ENCODE measurements around the gene ASCC3.

The ASCC3 gene

DNA sequence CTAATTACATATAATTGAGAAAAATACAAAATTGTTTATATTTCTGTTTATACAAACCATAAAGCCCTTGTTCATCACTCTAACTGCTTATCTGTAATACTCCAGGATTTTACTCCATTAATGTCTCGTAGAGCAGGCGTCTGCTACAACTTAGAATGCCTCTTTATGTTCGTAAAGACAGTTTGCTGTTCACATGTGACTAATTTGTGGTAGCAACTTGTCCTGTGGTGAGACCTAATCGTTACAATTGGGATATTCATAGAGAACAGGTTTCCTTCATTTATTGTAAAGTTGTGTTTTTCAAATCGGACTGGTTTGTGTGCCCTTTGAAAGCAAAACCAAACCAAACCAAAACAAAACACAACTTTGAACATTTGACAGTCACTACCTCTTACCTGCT, 149.7 kb downstream of the ASCC3 start:
- TF ChIP-seq HDGF (IDR thresholded peaks at IDR 0.05; ENCODE audit: borderline replicate concordance) = no peak
- no peak for TF ChIP-seq TARDBP (IDR thresholded peaks at IDR 0.05)
- no peak for TF ChIP-seq ZNF384 (IDR thresholded peaks at IDR 0.05)
- no peak for TF ChIP-seq LEF1 (IDR thresholded peaks at IDR 0.05; ENCODE audit: borderline replicate concordance)
- TF ChIP-seq FOXA1 (IDR thresholded peaks at IDR 0.05) = no peak
- no peak for TF ChIP-seq FOXM1 (IDR thresholded peaks at IDR 0.05; ENCODE audit: borderline replicate concordance)
- DNase-seq (ENCODE audit: extremely low spot score) = no peak
- CTCF ChIA-PET = interaction anchor here (0.7 to 2.3 kb wide), 2 partner anchors 11 to 711 kb away, joined by 3 to 8 read pairs; no protein-coding TSS in a partner anchor
- POLR2A ChIA-PET = no interaction called here

DNA sequence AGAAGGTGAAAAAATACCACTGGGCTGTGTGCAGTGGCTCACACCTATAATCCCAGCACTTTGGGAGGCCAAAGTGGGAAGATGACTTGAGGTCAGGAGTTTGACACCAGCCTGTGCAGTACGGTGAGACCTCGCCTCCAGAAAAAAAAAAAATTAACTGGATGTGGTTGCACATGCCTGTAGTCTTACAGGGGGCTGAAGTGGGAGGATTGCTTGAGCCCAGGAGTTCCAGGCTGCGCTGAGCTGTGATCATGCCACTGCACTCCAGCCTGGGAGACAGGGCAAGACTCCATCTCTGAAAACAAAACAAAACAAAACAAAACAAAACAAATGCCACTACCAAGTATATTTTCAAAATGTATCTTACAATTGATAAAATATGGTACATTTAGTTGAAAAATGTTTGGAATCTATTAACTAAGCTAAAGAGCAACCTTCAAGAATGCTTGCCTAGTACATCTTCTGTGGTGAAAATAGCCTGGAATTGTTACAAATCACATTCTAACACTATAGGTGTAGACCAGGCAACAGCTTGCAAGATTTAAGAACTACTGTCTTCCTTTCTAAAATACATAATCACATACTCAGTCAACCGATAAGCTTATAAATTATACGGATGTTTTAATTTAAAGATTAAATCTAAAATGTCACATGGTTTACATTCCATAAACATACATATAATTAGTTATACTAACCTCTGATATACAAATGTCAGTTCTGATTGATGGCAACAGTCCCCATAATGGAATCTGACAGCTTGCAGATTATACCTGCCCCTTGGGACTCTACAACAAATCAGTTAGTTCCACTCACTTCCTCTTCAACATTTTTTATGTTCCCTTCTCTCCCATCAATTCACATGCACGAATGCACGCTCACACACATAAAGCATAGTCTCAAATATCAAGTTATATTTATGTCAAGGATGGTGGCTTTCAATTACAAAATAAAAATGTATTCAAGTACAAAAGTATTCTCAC, 150.8 kb downstream of the ASCC3 start:
- CTCF ChIA-PET = interaction anchor here (2.3 kb wide), 1 partner anchor 10 kb away, joined by 8 read pairs; no protein-coding TSS in a partner anchor
- POLR2A ChIA-PET = interaction anchor here (1.1 kb wide), 1 partner anchor 151 kb away, joined by 3 read pairs; the partner anchor contains the start of gene ASCC3
- no peak for TF ChIP-seq ZNF384 (IDR thresholded peaks at IDR 0.05)
- TF ChIP-seq, protein P1, sequence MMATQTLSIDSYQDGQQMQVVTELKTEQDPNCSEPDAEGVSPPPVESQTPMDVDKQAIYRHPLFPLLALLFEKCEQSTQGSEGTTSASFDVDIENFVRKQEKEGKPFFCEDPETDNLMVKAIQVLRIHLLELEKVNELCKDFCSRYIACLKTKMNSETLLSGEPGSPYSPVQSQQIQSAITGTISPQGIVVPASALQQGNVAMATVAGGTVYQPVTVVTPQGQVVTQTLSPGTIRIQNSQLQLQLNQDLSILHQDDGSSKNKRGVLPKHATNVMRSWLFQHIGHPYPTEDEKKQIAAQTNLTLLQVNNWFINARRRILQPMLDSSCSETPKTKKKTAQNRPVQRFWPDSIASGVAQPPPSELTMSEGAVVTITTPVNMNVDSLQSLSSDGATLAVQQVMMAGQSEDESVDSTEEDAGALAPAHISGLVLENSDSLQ (IDR thresholded peaks at IDR 0.05) = peak; percentile 78
- DNase-seq (ENCODE audit: extremely low spot score) = peak; percentile 5

DNA sequence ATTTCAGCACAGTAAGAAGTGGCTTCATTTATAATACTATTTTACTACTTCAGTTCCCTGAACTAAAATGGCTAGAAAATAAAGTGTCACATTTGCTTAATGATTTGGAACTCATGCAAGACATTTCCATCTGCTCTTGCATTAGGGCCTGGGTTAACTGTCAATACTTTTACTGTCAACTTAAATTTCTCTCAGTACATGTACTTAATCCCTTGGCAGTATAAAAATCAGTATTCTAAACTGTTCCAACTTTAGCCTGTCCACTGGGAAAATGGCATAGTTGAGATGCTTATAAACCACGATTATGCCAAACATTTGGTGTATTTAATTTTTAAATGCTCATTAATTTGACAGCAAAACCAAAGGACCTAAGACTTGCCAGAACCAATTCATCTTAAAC, 154.5 kb downstream of the ASCC3 start:
- ChIA-PET CTCF (no interaction called here), POLR2A (no interaction called here)
- no peak for DNase-seq (ENCODE audit: extremely low spot score)
- TF ChIP-seq FOXA1 (IDR thresholded peaks at IDR 0.05) (no peak), CTBP1 (IDR thresholded peaks at IDR 0.05; ENCODE audit: borderline replicate concordance) (no peak), HDGF (IDR thresholded peaks at IDR 0.05; ENCODE audit: borderline replicate concordance) (no peak), FOXM1 (IDR thresholded peaks at IDR 0.05; ENCODE audit: borderline replicate concordance) (no peak), TARDBP (IDR thresholded peaks at IDR 0.05) (no peak), BHLHE40 (IDR thresholded peaks at IDR 0.05; ENCODE audit: borderline replicate concordance) (no peak), L3MBTL2 (conservative IDR thresholded peaks at IDR 0.05) (no peak), ZNF384 (IDR thresholded peaks at IDR 0.05) (no peak), ARNT (IDR thresholded peaks at IDR 0.05) (no peak), LEF1 (IDR thresholded peaks at IDR 0.05; ENCODE audit: borderline replicate concordance) (no peak), SUZ12 (IDR thresholded peaks at IDR 0.05) (no peak), SP1 (IDR thresholded peaks at IDR 0.05) (no peak), FOXK2 (IDR thresholded peaks at IDR 0.05) (no peak), ELF4 (IDR thresholded peaks at IDR 0.05) (no peak), NFRKB (IDR thresholded peaks at IDR 0.05) (no peak)
- TF ChIP-seq, protein P1 (IDR thresholded peaks at IDR 0.05) = no peak

DNA sequence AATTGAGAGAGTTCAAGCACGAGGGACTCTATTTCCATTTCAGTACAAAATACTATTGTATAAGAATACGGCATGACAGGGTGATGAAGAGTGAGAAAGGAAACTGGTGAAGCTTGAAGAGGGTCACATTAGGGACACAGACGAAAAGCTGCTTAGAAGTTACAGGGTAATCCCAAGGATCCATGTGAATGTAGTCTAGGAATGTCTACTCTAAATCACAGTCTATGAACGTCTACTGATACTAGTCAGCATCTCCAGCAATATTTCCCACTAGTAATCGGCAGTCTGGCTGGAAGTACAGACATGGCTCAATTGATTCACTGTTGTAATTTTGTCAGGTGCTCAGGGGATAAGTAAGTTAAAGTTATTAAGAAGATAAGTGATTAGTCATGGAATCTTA, 156.4 kb downstream of the ASCC3 start:
- TF ChIP-seq SP1 (IDR thresholded peaks at IDR 0.05) = no peak
- TF ChIP-seq SUZ12 (IDR thresholded peaks at IDR 0.05) = no peak
- TF ChIP-seq HDGF (IDR thresholded peaks at IDR 0.05; ENCODE audit: borderline replicate concordance) = no peak
- no peak for TF ChIP-seq CTBP1 (IDR thresholded peaks at IDR 0.05; ENCODE audit: borderline replicate concordance)
- TF ChIP-seq L3MBTL2 (conservative IDR thresholded peaks at IDR 0.05) = no peak
- no peak for TF ChIP-seq TARDBP (IDR thresholded peaks at IDR 0.05)
- TF ChIP-seq LEF1 (IDR thresholded peaks at IDR 0.05; ENCODE audit: borderline replicate concordance) = no peak
- TF ChIP-seq NFRKB (IDR thresholded peaks at IDR 0.05) = no peak
- no peak for TF ChIP-seq ELF4 (IDR thresholded peaks at IDR 0.05)
- no peak for TF ChIP-seq ARNT (IDR thresholded peaks at IDR 0.05)
- TF ChIP-seq BHLHE40 (IDR thresholded peaks at IDR 0.05; ENCODE audit: borderline replicate concordance) = no peak
- no peak for TF ChIP-seq FOXA1 (IDR thresholded peaks at IDR 0.05)
- TF ChIP-seq ZNF384 (IDR thresholded peaks at IDR 0.05) = no peak
- TF ChIP-seq FOXM1 (IDR thresholded peaks at IDR 0.05; ENCODE audit: borderline replicate concordance) = no peak
- no peak for TF ChIP-seq FOXK2 (IDR thresholded peaks at IDR 0.05)
- no peak for DNase-seq (ENCODE audit: extremely low spot score)
- CTCF ChIA-PET = no interaction called here
- POLR2A ChIA-PET = no interaction called here

DNA sequence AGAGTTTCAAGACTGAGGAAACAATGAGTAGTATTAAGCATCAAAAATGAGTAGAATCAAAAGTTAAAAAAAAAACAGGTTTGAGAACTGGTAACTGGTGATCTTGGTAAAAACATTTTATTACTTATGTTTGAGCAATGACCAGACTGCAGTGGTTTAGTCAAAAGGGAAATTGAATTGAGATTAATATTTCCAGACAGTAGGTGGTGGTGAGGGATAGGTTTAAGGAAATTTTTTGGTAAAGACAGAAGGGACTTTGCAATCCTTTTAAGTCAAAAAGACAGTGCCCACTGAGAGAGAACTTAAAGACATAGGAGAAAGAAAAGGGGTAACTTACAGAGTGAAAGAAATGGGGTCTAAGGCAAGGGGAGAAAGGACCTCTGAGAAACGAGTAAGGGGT, 156.9 kb downstream of the ASCC3 start:
- DNase-seq (ENCODE audit: extremely low spot score) = no peak
- no peak for TF ChIP-seq L3MBTL2 (conservative IDR thresholded peaks at IDR 0.05)
- ChIA-PET CTCF (no interaction called here), POLR2A (no interaction called here)

DNA sequence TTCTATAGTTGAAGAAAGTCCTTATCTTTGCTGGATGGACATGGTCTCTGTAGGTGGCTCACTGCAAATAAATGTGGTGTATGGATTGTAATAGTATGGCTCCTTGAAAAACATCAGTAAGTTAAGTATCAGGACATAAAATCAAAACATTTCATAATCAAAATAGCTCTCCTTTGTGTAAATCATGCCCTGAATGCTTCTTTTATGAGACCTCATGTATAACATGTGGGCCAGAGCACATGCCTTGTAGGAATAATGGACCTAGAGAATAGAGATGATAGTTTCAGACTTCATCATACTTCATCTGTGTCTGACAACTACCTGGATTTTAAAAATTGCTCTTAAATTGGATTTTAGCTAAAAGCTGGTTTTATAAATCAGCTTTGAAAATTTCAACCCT, 159.9 kb downstream of the ASCC3 start:
- CTCF ChIA-PET = no interaction called here
- TF ChIP-seq HDGF (IDR thresholded peaks at IDR 0.05; ENCODE audit: borderline replicate concordance) = no peak
- no peak for TF ChIP-seq L3MBTL2 (conservative IDR thresholded peaks at IDR 0.05)
- TF ChIP-seq ZNF384 (IDR thresholded peaks at IDR 0.05) = no peak
- no peak for TF ChIP-seq NFRKB (IDR thresholded peaks at IDR 0.05)
- no peak for TF ChIP-seq ARNT (IDR thresholded peaks at IDR 0.05)
- TF ChIP-seq ELF4 (IDR thresholded peaks at IDR 0.05) = no peak
- no peak for TF ChIP-seq LEF1 (IDR thresholded peaks at IDR 0.05; ENCODE audit: borderline replicate concordance)
- TF ChIP-seq SP1 (IDR thresholded peaks at IDR 0.05) = no peak
- no peak for TF ChIP-seq TARDBP (IDR thresholded peaks at IDR 0.05)
- TF ChIP-seq FOXM1 (IDR thresholded peaks at IDR 0.05; ENCODE audit: borderline replicate concordance) = no peak
- no peak for TF ChIP-seq BHLHE40 (IDR thresholded peaks at IDR 0.05; ENCODE audit: borderline replicate concordance)
- no peak for TF ChIP-seq CTBP1 (IDR thresholded peaks at IDR 0.05; ENCODE audit: borderline replicate concordance)
- TF ChIP-seq FOXK2 (IDR thresholded peaks at IDR 0.05) = no peak
- TF ChIP-seq, protein P1 (IDR thresholded peaks at IDR 0.05) = no peak
- TF ChIP-seq SUZ12 (IDR thresholded peaks at IDR 0.05) = no peak
- no peak for TF ChIP-seq FOXA1 (IDR thresholded peaks at IDR 0.05)
- DNase-seq (ENCODE audit: extremely low spot score) = no peak
- POLR2A ChIA-PET = no interaction called here

Data from HEK293T (cell line).